Peyer's patch (tissue), 4 donors: Measurements from ENCODE around the gene MYBPC3.

Source experiments
- POLR2A ChIP-seq, 2 donors: fragments of 450-650 bp; IDR thresholded peaks; one replicate each; pipeline ENCODE4 v1.5.1; 2017; ENCODE audit warnings: antibody characterized with exemption in 2 of 2, mild to moderate bottlenecking in 2 of 2, moderate library complexity in 2 of 2
- TF ChIP-seq, protein P1 (sequence below), 6 experiments: fragments of 450-650 bp in 4 of 6; fragments of 200-600 bp in 2 of 6; sonication (generic) in 1 of 6; IDR thresholded peaks; one replicate each; pipeline ENCODE4 v1.5.1; 2017 to 2019; ENCODE audit warnings: antibody characterized with exemption in 6 of 6, mild to moderate bottlenecking in 3 of 6, moderate library complexity in 1 of 6

DNA sequence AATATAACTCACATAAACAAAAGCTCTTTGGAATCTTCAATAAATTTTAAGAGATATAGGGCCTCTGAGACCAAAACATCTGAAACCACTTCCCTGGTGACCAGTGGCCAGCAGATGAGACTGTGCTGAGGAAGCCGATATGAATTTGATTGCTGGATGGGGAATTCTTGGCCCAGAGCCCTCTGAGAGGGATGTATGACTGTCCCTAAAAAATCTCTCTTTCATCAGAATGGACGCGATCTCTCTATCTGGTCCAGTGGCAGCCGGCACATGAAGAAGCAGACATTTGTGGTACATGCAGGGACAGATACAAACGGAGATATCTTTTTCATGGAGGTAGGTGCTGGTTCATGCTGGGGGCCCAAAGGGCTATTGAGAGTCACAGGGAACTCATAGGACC lies 37.5 kb downstream of the MYBPC3 start:
- TF ChIP-seq, protein P1, sequence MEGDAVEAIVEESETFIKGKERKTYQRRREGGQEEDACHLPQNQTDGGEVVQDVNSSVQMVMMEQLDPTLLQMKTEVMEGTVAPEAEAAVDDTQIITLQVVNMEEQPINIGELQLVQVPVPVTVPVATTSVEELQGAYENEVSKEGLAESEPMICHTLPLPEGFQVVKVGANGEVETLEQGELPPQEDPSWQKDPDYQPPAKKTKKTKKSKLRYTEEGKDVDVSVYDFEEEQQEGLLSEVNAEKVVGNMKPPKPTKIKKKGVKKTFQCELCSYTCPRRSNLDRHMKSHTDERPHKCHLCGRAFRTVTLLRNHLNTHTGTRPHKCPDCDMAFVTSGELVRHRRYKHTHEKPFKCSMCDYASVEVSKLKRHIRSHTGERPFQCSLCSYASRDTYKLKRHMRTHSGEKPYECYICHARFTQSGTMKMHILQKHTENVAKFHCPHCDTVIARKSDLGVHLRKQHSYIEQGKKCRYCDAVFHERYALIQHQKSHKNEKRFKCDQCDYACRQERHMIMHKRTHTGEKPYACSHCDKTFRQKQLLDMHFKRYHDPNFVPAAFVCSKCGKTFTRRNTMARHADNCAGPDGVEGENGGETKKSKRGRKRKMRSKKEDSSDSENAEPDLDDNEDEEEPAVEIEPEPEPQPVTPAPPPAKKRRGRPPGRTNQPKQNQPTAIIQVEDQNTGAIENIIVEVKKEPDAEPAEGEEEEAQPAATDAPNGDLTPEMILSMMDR (IDR thresholded peaks at IDR 0.05) = no peak
- TF ChIP-seq POLR2A (IDR thresholded peaks at IDR 0.05) = no peak
